Body of pancreas (tissue), 4 donors: ENCODE measurements around the gene TMEM151A.
A peak's percentile ranks its signal among the peaks of the same experiment; 100 is the strongest.

Source experiments
- CTCF ChIP-seq, 7 experiments: fragments of 450-650 bp in 4 of 7; fragments of 200-600 bp in 3 of 7; sonication (generic) in 3 of 7; IDR thresholded peaks; one replicate each; pipeline ENCODE4 v1.5.1; 2016 to 2019; ENCODE audit warnings: antibody characterized with exemption in 7 of 7
- POLR2A ChIP-seq, 3 donors: fragments of 450-650 bp; IDR thresholded peaks; one replicate each; pipeline ENCODE4 v1.6.1; 2016; ENCODE audit warnings: antibody characterized with exemption in 3 of 3, mild to moderate bottlenecking in 2 of 3

- peak in 3 of 7 experiments; percentile 5 to 22 (median 22) for TF ChIP-seq CTCF (IDR thresholded peaks at IDR 0.05)
- TF ChIP-seq POLR2A (IDR thresholded peaks at IDR 0.05) = peak; percentile 18 to 67 (median 42)
Observed at GRCh38 chr11:66267379-66268243, 24.1 kb upstream of the TMEM151A start.
